ENCODE data around the gene NHSL1. TPM values are rescaled to one million over a fixed set of nuclear protein-coding genes. Genes with fewer than 3 reads are reported as not detected.

NHSL1 gene
- total and polyA plus RNA-seq, 4 experiments from 2014 or later: 0.53 to 0.58 TPM; not detected in 2

- no peak for DNase-seq
- POLR2A ChIA-PET (ENCODE audit: partially characterized antibody): no interaction called here
- Mint-ChIP-seq H3K9me3 (peaks cover 0 to 2% (median 0%) of the 10 kb centered on the region in 8 donors), H3K27ac (no peak overlapping the region), H3K4me1 (peaks cover 0 to 4% (median 1%) of the 10 kb centered on the region in 4 donors), H3K4me3 (no peak overlapping the region), H3K36me3 (no peaks in the 10 kb centered on the region), H3K27me3 (peaks cover 8 to 13% of the 10 kb centered on the region in 2 donors)
- Histone ChIP-seq H3K4me1 (ENCODE audit: insufficient read depth, low read length) (no peaks in the 10 kb centered on the region), H3K27ac (ENCODE audit: low read depth, low read length) (no peak overlapping the region), H3K36me3 (ENCODE audit: insufficient read depth, low read length) (no peaks in the 10 kb centered on the region), H3K4me3 (ENCODE audit: low read length in 2 of 2) (no peak overlapping the region), H3K27me3 (ENCODE audit: insufficient read depth, low read length) (no peaks in the 10 kb centered on the region), H3K9me3 (ENCODE audit: control insufficient read depth in 1 of 2, low read length in 2 of 2) (no peaks in the 10 kb centered on the region)
- CTCF ChIA-PET (ENCODE audit: partially characterized antibody): interaction anchor here (0.8 to 10.7 kb wide), 6 partner anchors 10 to 414 kb away, joined by 3 to 147 read pairs (median 4); no protein-coding TSS in a partner anchor
- intact Hi-C loops (cut with micrococcal nuclease): no loop called here
These were observed 23.3 kb upstream of the NHSL1 start for GRCh38 chr6:138522611-138523010.

GRCh38 chr6:138521790-138522189, 22.5 kb upstream of the NHSL1 start:
- Histone ChIP-seq H3K27me3 (ENCODE audit: insufficient read depth, low read length) (no peaks in the 10 kb centered on the region), H3K4me3 (ENCODE audit: low read length in 2 of 2) (no peak overlapping the region), H3K4me1 (ENCODE audit: insufficient read depth, low read length) (no peaks in the 10 kb centered on the region), H3K9me3 (ENCODE audit: control insufficient read depth in 1 of 2, low read length in 2 of 2) (no peaks in the 10 kb centered on the region), H3K36me3 (ENCODE audit: insufficient read depth, low read length) (no peaks in the 10 kb centered on the region), H3K27ac (ENCODE audit: low read depth, low read length) (no peak overlapping the region)
- Mint-ChIP-seq H3K9me3 (peaks cover 0 to 3% (median 0%) of the 10 kb centered on the region in 8 donors), H3K36me3 (no peaks in the 10 kb centered on the region), H3K4me1 (peaks cover 0 to 4% (median 2%) of the 10 kb centered on the region in 4 donors), H3K27me3 (peaks cover 9 to 11% of the 10 kb centered on the region in 2 donors), H3K27ac (no peak overlapping the region), H3K4me3 (no peak overlapping the region)
- CTCF ChIA-PET (ENCODE audit: partially characterized antibody): interaction anchor here (1.5 to 10.7 kb wide), 4 partner anchors 13 to 521 kb away, joined by 3 to 147 read pairs (median 76); no protein-coding TSS in a partner anchor
- no peak for DNase-seq
- POLR2A ChIA-PET (ENCODE audit: partially characterized antibody): no interaction called here
- intact Hi-C loops (cut with micrococcal nuclease): no loop called here

- H3K4me3 Mint-ChIP-seq: no peak overlapping the region
- H3K4me1 Mint-ChIP-seq: peaks cover 0 to 8% (median 2%) of the 10 kb centered on the region in 4 donors
- H3K27ac Mint-ChIP-seq: no peak overlapping the region
- Histone ChIP-seq H3K36me3 (ENCODE audit: insufficient read depth, low read length) (no peaks in the 10 kb centered on the region), H3K9me3 (ENCODE audit: control insufficient read depth in 1 of 2, low read length in 2 of 2) (no peaks in the 10 kb centered on the region), H3K27me3 (ENCODE audit: insufficient read depth, low read length) (no peaks in the 10 kb centered on the region), H3K27ac (ENCODE audit: low read depth, low read length) (no peak overlapping the region), H3K4me3 (ENCODE audit: low read length in 2 of 2) (no peak overlapping the region), H3K4me1 (ENCODE audit: insufficient read depth, low read length) (no peaks in the 10 kb centered on the region)
- H3K9me3 Mint-ChIP-seq: peaks cover 0 to 3% (median 0%) of the 10 kb centered on the region in 8 donors
- intact Hi-C loops (cut with micrococcal nuclease): no loop called here
- H3K27me3 Mint-ChIP-seq: peaks cover 9 to 10% of the 10 kb centered on the region in 2 donors
- no peaks in the 10 kb centered on the region for H3K36me3 Mint-ChIP-seq
- CTCF ChIA-PET (ENCODE audit: partially characterized antibody): interaction anchor here (0.7 to 10.7 kb wide), 8 partner anchors 11 to 833 kb away, joined by 3 to 147 read pairs (median 4); no protein-coding TSS in a partner anchor
- POLR2A ChIA-PET (ENCODE audit: partially characterized antibody): no interaction called here
- DNase-seq: peak in 3 of 5 donors; percentile 3 to 14 (median 14)
These were observed 21.2 kb upstream of the NHSL1 start for GRCh38 chr6:138520463-138520862.

GRCh38 chr6:138518054-138518453, 18.8 kb upstream of the NHSL1 start:
- Mint-ChIP-seq H3K27me3 (peaks cover 9 to 10% of the 10 kb centered on the region in 2 donors), H3K4me1 (peaks cover 3 to 19% (median 10%) of the 10 kb centered on the region in 4 donors), H3K36me3 (no peaks in the 10 kb centered on the region), H3K9me3 (peaks cover 0 to 3% (median 0%) of the 10 kb centered on the region in 8 donors), H3K27ac (peak overlapping the region in 1 of 7 donors; percentile 29), H3K4me3 (no peak overlapping the region)
- no peaks in the 10 kb centered on the region for H3K36me3 ChIP-seq (ENCODE audit: insufficient read depth, low read length)
- intact Hi-C loops (cut with micrococcal nuclease): no loop called here
- H3K4me1 ChIP-seq (ENCODE audit: insufficient read depth, low read length): peaks cover 5% of the 10 kb centered on the region
- H3K9me3 ChIP-seq (ENCODE audit: control insufficient read depth in 1 of 2, low read length in 2 of 2): no peaks in the 10 kb centered on the region
- H3K4me3 ChIP-seq (ENCODE audit: low read length in 2 of 2): no peak overlapping the region
- DNase-seq: no peak
- CTCF ChIA-PET (ENCODE audit: partially characterized antibody): interaction anchor here (0.6 to 10.7 kb wide), 16 partner anchors 9 to 410 kb away, joined by 3 to 147 read pairs (median 6); no protein-coding TSS in a partner anchor
- no peaks in the 10 kb centered on the region for H3K27me3 ChIP-seq (ENCODE audit: insufficient read depth, low read length)
- H3K27ac ChIP-seq (ENCODE audit: low read depth, low read length): no peak overlapping the region
- POLR2A ChIA-PET (ENCODE audit: partially characterized antibody): interaction anchor here (0.7 to 1.5 kb wide), 2 partner anchors 62 to 112 kb away, joined by 4 to 5 read pairs; no protein-coding TSS in a partner anchor

- POLR2A ChIA-PET (ENCODE audit: partially characterized antibody): interaction anchor here (0.7 to 1.5 kb wide), 3 partner anchors 62 to 402 kb away, joined by 3 to 5 read pairs (median 4); no protein-coding TSS in a partner anchor
These were observed 18.3 kb upstream of the NHSL1 start for GRCh38 chr6:138517635-138518034.

GRCh38 chr6:138515657-138516248, 16.5 kb upstream of the NHSL1 start:
- CTCF ChIA-PET (ENCODE audit: partially characterized antibody): interaction anchor here (1.3 to 10.7 kb wide), 8 partner anchors 9 to 409 kb away, joined by 3 to 147 read pairs (median 8); no protein-coding TSS in a partner anchor
- Histone ChIP-seq H3K4me3 (ENCODE audit: low read length in 2 of 2) (no peak overlapping the region), H3K27me3 (ENCODE audit: insufficient read depth, low read length) (no peaks in the 10 kb centered on the region), H3K36me3 (ENCODE audit: insufficient read depth, low read length) (no peaks in the 10 kb centered on the region), H3K27ac (ENCODE audit: low read depth, low read length) (no peak overlapping the region), H3K9me3 (ENCODE audit: control insufficient read depth in 1 of 2, low read length in 2 of 2) (no peaks in the 10 kb centered on the region), H3K4me1 (ENCODE audit: insufficient read depth, low read length) (peaks cover 5% of the 10 kb centered on the region)
- H3K4me3 Mint-ChIP-seq: no peak overlapping the region
- no peaks in the 10 kb centered on the region for H3K36me3 Mint-ChIP-seq
- POLR2A ChIA-PET (ENCODE audit: partially characterized antibody): no interaction called here
- intact Hi-C loops (cut with micrococcal nuclease): loop anchor here (2.0 kb wide), 1 partner anchor 515 kb away; no protein-coding TSS in a partner anchor
- DNase-seq: no peak
- peak overlapping the region in 1 of 7 donors; percentile 48 for H3K27ac Mint-ChIP-seq
- peaks cover 3 to 19% (median 9%) of the 10 kb centered on the region in 4 donors for H3K4me1 Mint-ChIP-seq
- peaks cover 9 to 10% of the 10 kb centered on the region in 2 donors for H3K27me3 Mint-ChIP-seq
- peaks cover 0 to 3% (median 0%) of the 10 kb centered on the region in 8 donors for H3K9me3 Mint-ChIP-seq

More at GRCh38 chr6:138517635-138518034, 18.3 kb upstream of the NHSL1 start:
- peak; percentile 49 to 58 (median 51) for DNase-seq
- Histone ChIP-seq H3K27ac (ENCODE audit: low read depth, low read length) (no peak overlapping the region), H3K4me3 (ENCODE audit: low read length in 2 of 2) (no peak overlapping the region), H3K4me1 (ENCODE audit: insufficient read depth, low read length) (peaks cover 5% of the 10 kb centered on the region), H3K27me3 (ENCODE audit: insufficient read depth, low read length) (no peaks in the 10 kb centered on the region), H3K36me3 (ENCODE audit: insufficient read depth, low read length) (no peaks in the 10 kb centered on the region), H3K9me3 (ENCODE audit: control insufficient read depth in 1 of 2, low read length in 2 of 2) (no peaks in the 10 kb centered on the region)
- Mint-ChIP-seq H3K9me3 (peaks cover 0 to 3% (median 0%) of the 10 kb centered on the region in 8 donors), H3K4me1 (peaks cover 3 to 19% (median 10%) of the 10 kb centered on the region in 4 donors), H3K36me3 (no peaks in the 10 kb centered on the region), H3K27ac (peak overlapping the region in 1 of 7 donors; percentile 29), H3K27me3 (peaks cover 10% of the 10 kb centered on the region in 2 donors), H3K4me3 (no peak overlapping the region)
- intact Hi-C loops (cut with micrococcal nuclease): loop anchor here (1.0 to 2.0 kb wide), 3 partner anchors 88 to 517 kb away; no protein-coding TSS in a partner anchor
- CTCF ChIA-PET (ENCODE audit: partially characterized antibody): interaction anchor here (0.6 to 10.7 kb wide), 16 partner anchors 8 to 411 kb away, joined by 3 to 147 read pairs (median 6); no protein-coding TSS in a partner anchor
